Measurements from ENCODE around the gene RGR. TPM values are rescaled to one million over a fixed set of nuclear protein-coding genes. Genes with fewer than 3 reads are reported as not detected.

RGR gene
- total RNA-seq, 1 experiment from 2014 or later: not detected

- Histone ChIP-seq H3K4me3 (ENCODE audit: low read depth in 2 of 2, low read length in 2 of 2) (no peak within 1 kb of the TSS), H3K36me3 (ENCODE audit: control insufficient read depth, insufficient read depth, low read length) (no peaks in the 10 kb centered on the region), H3K4me1 (ENCODE audit: control insufficient read depth, insufficient read depth, low read length) (no peaks in the 10 kb centered on the region), H3K27ac (ENCODE audit: low read length) (no peak within 1 kb of the TSS), H3K27me3 (ENCODE audit: control insufficient read depth, insufficient read depth, low read length) (peaks cover 11% of the 10 kb centered on the region; the same call in 1 of the 2 replicates), H3K9me3 (ENCODE audit: control insufficient read depth, insufficient read depth, low read depth, low read length) (no peaks in the 10 kb centered on the region)
- in situ Hi-C loops (cut with HindIII; ENCODE audit: low pct_unique_long_range_greater_than_20kb, low sequenced_read_pairs): no loop called here
- intact Hi-C loops (cut with micrococcal nuclease; ENCODE audit: unreplicated experiment): no loop called here
- no peak for ATAC-seq
- BruUV-seq (replicated peaks): no TSS peak
- no peak for TF ChIP-seq POLR2AphosphoS5 (IDR thresholded peaks at IDR 0.05; ENCODE audit: low read depth, low read length)
- TF ChIP-seq SIN3A (IDR thresholded peaks at IDR 0.05; ENCODE audit: borderline replicate concordance, insufficient read depth, low read depth, low read length): no peak
- TF ChIP-seq TCF7L2 (IDR thresholded peaks at IDR 0.05; ENCODE audit: low read depth, low read length): no peak
- TF ChIP-seq, protein P1, sequence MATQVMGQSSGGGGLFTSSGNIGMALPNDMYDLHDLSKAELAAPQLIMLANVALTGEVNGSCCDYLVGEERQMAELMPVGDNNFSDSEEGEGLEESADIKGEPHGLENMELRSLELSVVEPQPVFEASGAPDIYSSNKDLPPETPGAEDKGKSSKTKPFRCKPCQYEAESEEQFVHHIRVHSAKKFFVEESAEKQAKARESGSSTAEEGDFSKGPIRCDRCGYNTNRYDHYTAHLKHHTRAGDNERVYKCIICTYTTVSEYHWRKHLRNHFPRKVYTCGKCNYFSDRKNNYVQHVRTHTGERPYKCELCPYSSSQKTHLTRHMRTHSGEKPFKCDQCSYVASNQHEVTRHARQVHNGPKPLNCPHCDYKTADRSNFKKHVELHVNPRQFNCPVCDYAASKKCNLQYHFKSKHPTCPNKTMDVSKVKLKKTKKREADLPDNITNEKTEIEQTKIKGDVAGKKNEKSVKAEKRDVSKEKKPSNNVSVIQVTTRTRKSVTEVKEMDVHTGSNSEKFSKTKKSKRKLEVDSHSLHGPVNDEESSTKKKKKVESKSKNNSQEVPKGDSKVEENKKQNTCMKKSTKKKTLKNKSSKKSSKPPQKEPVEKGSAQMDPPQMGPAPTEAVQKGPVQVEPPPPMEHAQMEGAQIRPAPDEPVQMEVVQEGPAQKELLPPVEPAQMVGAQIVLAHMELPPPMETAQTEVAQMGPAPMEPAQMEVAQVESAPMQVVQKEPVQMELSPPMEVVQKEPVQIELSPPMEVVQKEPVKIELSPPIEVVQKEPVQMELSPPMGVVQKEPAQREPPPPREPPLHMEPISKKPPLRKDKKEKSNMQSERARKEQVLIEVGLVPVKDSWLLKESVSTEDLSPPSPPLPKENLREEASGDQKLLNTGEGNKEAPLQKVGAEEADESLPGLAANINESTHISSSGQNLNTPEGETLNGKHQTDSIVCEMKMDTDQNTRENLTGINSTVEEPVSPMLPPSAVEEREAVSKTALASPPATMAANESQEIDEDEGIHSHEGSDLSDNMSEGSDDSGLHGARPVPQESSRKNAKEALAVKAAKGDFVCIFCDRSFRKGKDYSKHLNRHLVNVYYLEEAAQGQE (IDR thresholded peaks at IDR 0.05; ENCODE audit: insufficient read depth in 1 of 2, low read depth in 2 of 2, low read length in 1 of 2): no peak
- TF ChIP-seq, protein P2, sequence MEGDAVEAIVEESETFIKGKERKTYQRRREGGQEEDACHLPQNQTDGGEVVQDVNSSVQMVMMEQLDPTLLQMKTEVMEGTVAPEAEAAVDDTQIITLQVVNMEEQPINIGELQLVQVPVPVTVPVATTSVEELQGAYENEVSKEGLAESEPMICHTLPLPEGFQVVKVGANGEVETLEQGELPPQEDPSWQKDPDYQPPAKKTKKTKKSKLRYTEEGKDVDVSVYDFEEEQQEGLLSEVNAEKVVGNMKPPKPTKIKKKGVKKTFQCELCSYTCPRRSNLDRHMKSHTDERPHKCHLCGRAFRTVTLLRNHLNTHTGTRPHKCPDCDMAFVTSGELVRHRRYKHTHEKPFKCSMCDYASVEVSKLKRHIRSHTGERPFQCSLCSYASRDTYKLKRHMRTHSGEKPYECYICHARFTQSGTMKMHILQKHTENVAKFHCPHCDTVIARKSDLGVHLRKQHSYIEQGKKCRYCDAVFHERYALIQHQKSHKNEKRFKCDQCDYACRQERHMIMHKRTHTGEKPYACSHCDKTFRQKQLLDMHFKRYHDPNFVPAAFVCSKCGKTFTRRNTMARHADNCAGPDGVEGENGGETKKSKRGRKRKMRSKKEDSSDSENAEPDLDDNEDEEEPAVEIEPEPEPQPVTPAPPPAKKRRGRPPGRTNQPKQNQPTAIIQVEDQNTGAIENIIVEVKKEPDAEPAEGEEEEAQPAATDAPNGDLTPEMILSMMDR (IDR thresholded peaks at IDR 0.05): no peak
- CTCF ChIA-PET: no interaction called here
- no peak for DNase-seq (ENCODE audit: low read depth, low spot score)
- POLR2A ChIA-PET: no interaction called here
Observed at GRCh38 chr10:84241185-84241790, 3.6 kb upstream of the RGR start, which contains the start of gene LRIT1. Gene LRIT1, minus strand, starts transcription at chr10:84241546. Its CDS starts 107 bp downstream, at chr10:84241439.

- TF ChIP-seq POLR2AphosphoS5 (IDR thresholded peaks at IDR 0.05; ENCODE audit: low read depth, low read length): no peak
- TF ChIP-seq, protein P2 (IDR thresholded peaks at IDR 0.05): no peak
- no peak for TF ChIP-seq TCF7L2 (IDR thresholded peaks at IDR 0.05; ENCODE audit: low read depth, low read length)
- TF ChIP-seq, protein P1 (IDR thresholded peaks at IDR 0.05; ENCODE audit: insufficient read depth in 1 of 2, low read depth in 2 of 2, low read length in 1 of 2): no peak
- no peak for TF ChIP-seq SIN3A (IDR thresholded peaks at IDR 0.05; ENCODE audit: borderline replicate concordance, insufficient read depth, low read depth, low read length)
- ChIA-PET CTCF (no interaction called here), POLR2A (no interaction called here)
- Histone ChIP-seq H3K4me3 (ENCODE audit: low read depth in 2 of 2, low read length in 2 of 2) (no peak overlapping the region), H3K27me3 (ENCODE audit: control insufficient read depth, insufficient read depth, low read length) (peaks cover 10% of the 10 kb centered on the region; the same call in 1 of the 2 replicates), H3K4me1 (ENCODE audit: control insufficient read depth, insufficient read depth, low read length) (no peaks in the 10 kb centered on the region), H3K36me3 (ENCODE audit: control insufficient read depth, insufficient read depth, low read length) (no peaks in the 10 kb centered on the region), H3K9me3 (ENCODE audit: control insufficient read depth, insufficient read depth, low read depth, low read length) (no peaks in the 10 kb centered on the region), H3K27ac (ENCODE audit: low read length) (no peak overlapping the region)
- no TSS peak for BruUV-seq (replicated peaks)
- intact Hi-C loops (cut with micrococcal nuclease; ENCODE audit: unreplicated experiment) (no loop called here), in situ Hi-C loops (cut with HindIII; ENCODE audit: low pct_unique_long_range_greater_than_20kb, low sequenced_read_pairs) (no loop called here)
- DNase-seq (ENCODE audit: low read depth, low spot score) (no peak), ATAC-seq (no peak)
Observed at GRCh38 chr10:84243759-84244158, 1.1 kb upstream of the RGR start.
